HCT116 (cell line): Measurements from ENCODE around the gene RALGPS2.

Experiments
- ATF3 ChIP-seq: IDR thresholded peaks from 2 replicates; pipeline ENCODE4 v1.6.1; 2012
- CEBPB ChIP-seq: IDR thresholded peaks from 2 replicates; pipeline ENCODE4 v1.6.1; 2012; ENCODE audit warnings: low read depth
- CTCF ChIP-seq, 3 experiments: fragments of 200-600 bp in 1 of 3; sonication (generic) in 1 of 3; IDR thresholded peaks in 2 of 3; conservative IDR thresholded peaks in 1 of 3; 2 replicates each; pipeline ENCODE4 v1.5.1; 2012 to 2017; ENCODE audit warnings: low read depth in 2 of 3, low read length in 2 of 3, antibody characterized with exemption in 1 of 3, borderline replicate concordance in 1 of 3, control low read depth in 1 of 3, mild to moderate bottlenecking in 1 of 3, mixed read lengths in 1 of 3, mixed run types in 1 of 3, moderate library complexity in 1 of 3; ENCODE audit not compliant: insufficient read depth in 1 of 3
- EGR1 ChIP-seq: IDR thresholded peaks from 2 replicates; pipeline ENCODE4 v1.6.1; 2012; ENCODE audit warnings: low read depth
- EZH2 ChIP-seq: fragments of 200-600 bp; sonication (generic); IDR thresholded peaks from 2 replicates; pipeline ENCODE4 v1.6.1; 2017; ENCODE audit warnings: antibody characterized with exemption, mixed run types
- JUND ChIP-seq: IDR thresholded peaks from 2 replicates; pipeline ENCODE4 v1.6.1; 2012
- MAX ChIP-seq: IDR thresholded peaks from 2 replicates; pipeline ENCODE4 v1.6.1; 2012
- POLR2A ChIP-seq: IDR thresholded peaks from 2 replicates; pipeline ENCODE4 v1.7.0; 2011; ENCODE audit warnings: borderline replicate concordance; ENCODE audit not compliant: insufficient read depth, insufficient read length; ENCODE audit errors: extremely low read depth
- REST ChIP-seq: IDR thresholded peaks from 2 replicates; pipeline ENCODE4 v1.6.1; 2012; ENCODE audit warnings: low read depth
- ZFX ChIP-seq: fragments of 450-650 bp; IDR thresholded peaks from 2 replicates; pipeline ENCODE4 v1.6.1; 2017

GRCh38 chr1:178937695-178938094 is 212.7 kb downstream of the RALGPS2 start:
- TF ChIP-seq CTCF (IDR thresholded peaks at IDR 0.05 in 2 of 3, conservative IDR thresholded peaks at IDR 0.05 in 1 of 3; ENCODE audit: borderline replicate concordance in 1 of 3, insufficient read depth in 1 of 3, low read depth in 2 of 3, low read length in 2 of 3), result no peak
- TF ChIP-seq POLR2A, result no peak
- no peak for TF ChIP-seq EGR1
- TF ChIP-seq EZH2, result no peak
- TF ChIP-seq ZFX, result no peak
- TF ChIP-seq CEBPB, result no peak
- TF ChIP-seq MAX, result no peak
- TF ChIP-seq JUND, result no peak
- no peak for TF ChIP-seq REST
- TF ChIP-seq ATF3, result no peak
